Lung (tissue), 12 donors: Measurements from ENCODE around the gene SPATA19. TPM values are rescaled to one million over a fixed set of nuclear protein-coding genes. Genes with fewer than 3 reads are reported as not detected.
A peak's percentile ranks its signal among the peaks of the same experiment; 100 is the strongest.

Source experiments
- ATAC-seq: fragments of 200-7000 bp; cut with Tn5 transposase; one replicate; pipeline ENCODE4 v1.9.1; 2020; ENCODE audit warnings: moderate number of reproducible peaks; ENCODE audit not compliant: insufficient read depth, low FRiP score
- DNase-seq, 3 donors: peaks; one replicate each; pipeline ENCODE4 v3.0.0-alpha.2; 2013 to 2017
- H3K27ac ChIP-seq, 2 donors: one replicate each; pipeline ENCODE4 v1.5.1; 2013; ENCODE audit warnings: mild to moderate bottlenecking in 2 of 2, moderate library complexity in 2 of 2, control low read depth in 1 of 2, inconsistent platforms in 1 of 2, low read depth in 1 of 2, low read length in 1 of 2
- H3K27me3 ChIP-seq, 3 donors: one replicate each; pipeline ENCODE4 v1.5.1; 2013; ENCODE audit warnings: low read length in 2 of 3; ENCODE audit not compliant: control insufficient read depth in 3 of 3, insufficient read depth in 3 of 3
- H3K36me3 ChIP-seq, 4 donors: one replicate each; pipeline ENCODE4 v1.5.1; 2013; ENCODE audit warnings: low read length in 4 of 4, mild to moderate bottlenecking in 1 of 4, moderate library complexity in 1 of 4; ENCODE audit not compliant: control insufficient read depth in 4 of 4, insufficient read depth in 4 of 4
- H3K4me1 ChIP-seq, 5 donors: one replicate each; pipeline ENCODE4 v1.5.1; 2013; ENCODE audit warnings: low read length in 5 of 5, mild to moderate bottlenecking in 2 of 5, moderate library complexity in 1 of 5; ENCODE audit not compliant: control insufficient read depth in 5 of 5, insufficient read depth in 5 of 5
- H3K4me3 ChIP-seq: one replicate; pipeline ENCODE4 v1.5.1; 2013; ENCODE audit warnings: mild to moderate bottlenecking, control low read depth, moderate library complexity
- H3K9ac ChIP-seq, 2 donors: one replicate each; pipeline ENCODE4 v1.5.1; 2013; ENCODE audit warnings: low read length in 2 of 2, control low read depth in 1 of 2; ENCODE audit not compliant: insufficient read depth in 1 of 2
- H3K9me3 ChIP-seq, 4 donors: one replicate each; pipeline ENCODE4 v1.5.1; 2013; ENCODE audit warnings: low read length in 3 of 4, mild to moderate bottlenecking in 1 of 4, moderate library complexity in 1 of 4; ENCODE audit not compliant: control insufficient read depth in 4 of 4, insufficient read depth in 3 of 4
- CTCF ChIP-seq: IDR thresholded peaks from 2 replicates; pipeline ENCODE4 v1.5.1; 2012; ENCODE audit warnings: mild to moderate bottlenecking; ENCODE audit errors: control extremely low read depth, extremely low read depth
- WGBS, 2 donors: extraction: QIAGEN DNeasy Blood & Tissue Kit; methylation state at CpG; one replicate each; pipeline ENCODE4 v1.1.7; 2013; 5-methylcytosine and 5-hydroxymethylcytosine counted together
- polyA plus RNA-seq, 2 donors: library from polyadenylated mRNA; stranded (reverse); fragments of 200-250 nt; gene quantifications; one replicate each; pipeline ENCODE4 v1.2.1, GENCODE V29; 2013
- total RNA-seq, 2 donors: library from RNA; depleted of rRNA in 1 of 2; stranded (reverse); fragments of >200 nt in 1 of 2; gene quantifications; one replicate each; pipeline ENCODE4 v1.2.1, GENCODE V29; 2014 to 2021
- donor health status: control.
- donor health status: control.
- donor health status: Bipolar disorder and iron deficiency.
- donor health status: healthy.
- donor health status: DM: yes; HTN: yes; CAD: no.

The SPATA19 gene
- total and polyA plus RNA-seq, 4 donors = not detected

GRCh38 chr11:133814588-133815100 is 30.7 kb downstream of the SPATA19 start:
- DNase-seq = no peak
- ATAC-seq = no peak
- no peaks in the 10 kb centered on the region for H3K9me3 ChIP-seq
- no peak overlapping the region for H3K9ac ChIP-seq
- peaks cover 0 to 18% (median 7%) of the 10 kb centered on the region in 5 donors for H3K4me1 ChIP-seq
- peaks cover 0 to 9% (median 0%) of the 10 kb centered on the region in 3 donors for H3K27me3 ChIP-seq
- 81 to 86% methylated on average over 8 of the region's 8 CpGs for WGBS, 2 donors
- no peaks in the 10 kb centered on the region for H3K36me3 ChIP-seq
- H3K27ac ChIP-seq = no peak overlapping the region
- no peak for TF ChIP-seq CTCF
- H3K4me3 ChIP-seq = no peak overlapping the region

- WGBS, 2 donors = 52 to 65% methylated on average over 10 of the region's 10 CpGs
- H3K27ac ChIP-seq = no peak overlapping the region
- H3K36me3 ChIP-seq = no peaks in the 10 kb centered on the region
- ATAC-seq (no peak), DNase-seq (peak; percentile 13 to 38 (median 21))
- peaks cover 0 to 28% (median 7%) of the 10 kb centered on the region in 5 donors for H3K4me1 ChIP-seq
- no peak overlapping the region for H3K4me3 ChIP-seq
- TF ChIP-seq CTCF = no peak
- peaks cover 0 to 10% (median 4%) of the 10 kb centered on the region in 3 donors for H3K27me3 ChIP-seq
- no peak overlapping the region for H3K9ac ChIP-seq
- H3K9me3 ChIP-seq = no peaks in the 10 kb centered on the region
These were observed 33.2 kb downstream of the SPATA19 start for GRCh38 chr11:133811850-133812685.

- no peaks in the 10 kb centered on the region for H3K9me3 ChIP-seq
- H3K4me3 ChIP-seq = no peak overlapping the region
- no peak for TF ChIP-seq CTCF
- peaks cover 0 to 8% (median 4%) of the 10 kb centered on the region in 3 donors for H3K27me3 ChIP-seq
- no peak for DNase-seq
- no peak overlapping the region for H3K9ac ChIP-seq
- WGBS, 2 donors = 81 to 84% methylated on average over 7 of the region's 7 CpGs
- ATAC-seq = no peak
- H3K4me1 ChIP-seq = peaks cover 0 to 28% (median 7%) of the 10 kb centered on the region in 5 donors
- no peaks in the 10 kb centered on the region for H3K36me3 ChIP-seq
- no peak overlapping the region for H3K27ac ChIP-seq
These were observed 34.5 kb downstream of the SPATA19 start for GRCh38 chr11:133810766-133811165.
